Cardiac fibroblast (primary cell): ENCODE measurements around the gene ERCC1.
A peak's percentile ranks its signal among the peaks of the same experiment; 100 is the strongest.

Experiments
- DNase-seq, 2 donors: peaks; one replicate each; pipeline versions ENCODE4 v3.0.0 to v3.0.0-alpha.2; 2010; ENCODE audit warnings: low read depth in 2 of 2
- H3K4me3 ChIP-seq, 2 donors: replicated peaks in 1 of 2; 1 replicate in 1 of 2; 2 replicates in 1 of 2; pipeline ENCODE4 v1.5.1; 2011; ENCODE audit warnings: low read depth in 2 of 2, low read length in 2 of 2, mild to moderate bottlenecking in 2 of 2, moderate library complexity in 1 of 2
- TF ChIP-seq, protein P1 (sequence below): IDR thresholded peaks from one replicate; pipeline ENCODE4 v1.5.1; 2011; ENCODE audit warnings: low read depth, mild to moderate bottlenecking, low read length, inconsistent platforms

ERCC1 gene

DNA sequence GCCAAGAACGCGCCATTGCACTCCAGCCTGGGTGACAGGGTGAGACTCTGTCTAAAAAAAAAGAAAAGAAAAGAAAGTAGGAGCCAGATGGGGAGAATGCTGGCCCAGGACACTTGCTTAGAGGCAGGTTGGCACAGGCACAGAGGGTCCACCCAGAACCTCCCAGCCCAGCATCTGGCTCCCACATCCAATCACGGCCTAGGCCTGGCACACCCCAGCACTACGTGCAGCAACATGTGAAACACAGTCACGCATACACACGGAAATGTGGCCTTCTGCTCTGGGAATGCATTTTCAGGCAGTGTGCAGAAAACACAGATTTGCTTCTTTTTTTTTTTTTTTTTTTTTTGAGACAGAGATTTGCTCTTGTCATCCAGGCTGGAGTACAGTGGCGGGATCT is 23.2 kb upstream of the ERCC1 start:
- TF ChIP-seq, protein P1, sequence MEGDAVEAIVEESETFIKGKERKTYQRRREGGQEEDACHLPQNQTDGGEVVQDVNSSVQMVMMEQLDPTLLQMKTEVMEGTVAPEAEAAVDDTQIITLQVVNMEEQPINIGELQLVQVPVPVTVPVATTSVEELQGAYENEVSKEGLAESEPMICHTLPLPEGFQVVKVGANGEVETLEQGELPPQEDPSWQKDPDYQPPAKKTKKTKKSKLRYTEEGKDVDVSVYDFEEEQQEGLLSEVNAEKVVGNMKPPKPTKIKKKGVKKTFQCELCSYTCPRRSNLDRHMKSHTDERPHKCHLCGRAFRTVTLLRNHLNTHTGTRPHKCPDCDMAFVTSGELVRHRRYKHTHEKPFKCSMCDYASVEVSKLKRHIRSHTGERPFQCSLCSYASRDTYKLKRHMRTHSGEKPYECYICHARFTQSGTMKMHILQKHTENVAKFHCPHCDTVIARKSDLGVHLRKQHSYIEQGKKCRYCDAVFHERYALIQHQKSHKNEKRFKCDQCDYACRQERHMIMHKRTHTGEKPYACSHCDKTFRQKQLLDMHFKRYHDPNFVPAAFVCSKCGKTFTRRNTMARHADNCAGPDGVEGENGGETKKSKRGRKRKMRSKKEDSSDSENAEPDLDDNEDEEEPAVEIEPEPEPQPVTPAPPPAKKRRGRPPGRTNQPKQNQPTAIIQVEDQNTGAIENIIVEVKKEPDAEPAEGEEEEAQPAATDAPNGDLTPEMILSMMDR: no peak
- H3K4me3 ChIP-seq: no peak overlapping the region
- no peak for DNase-seq

DNA sequence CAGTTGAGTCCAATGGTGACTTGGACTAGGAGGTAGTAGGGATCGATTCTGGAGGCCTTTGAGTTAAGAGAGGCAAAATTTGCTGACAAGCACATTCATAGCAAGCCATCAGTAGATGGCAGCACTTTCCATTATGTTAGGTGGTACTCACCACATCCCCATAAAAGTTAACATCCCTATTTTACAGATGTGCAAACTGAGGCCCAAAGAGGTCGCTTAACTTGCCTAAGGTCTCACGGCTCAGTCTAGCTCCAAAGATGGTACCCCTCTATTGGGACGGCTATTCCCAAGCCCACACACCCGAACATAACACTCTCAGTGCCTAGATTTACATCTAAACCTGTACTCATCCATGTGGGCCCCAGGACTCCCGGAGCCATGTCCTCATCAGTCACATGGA is 22.6 kb upstream of the ERCC1 start:
- TF ChIP-seq, protein P1: peak; percentile 40
- peak; percentile 67 to 73 for DNase-seq
- no peak overlapping the region for H3K4me3 ChIP-seq

DNA sequence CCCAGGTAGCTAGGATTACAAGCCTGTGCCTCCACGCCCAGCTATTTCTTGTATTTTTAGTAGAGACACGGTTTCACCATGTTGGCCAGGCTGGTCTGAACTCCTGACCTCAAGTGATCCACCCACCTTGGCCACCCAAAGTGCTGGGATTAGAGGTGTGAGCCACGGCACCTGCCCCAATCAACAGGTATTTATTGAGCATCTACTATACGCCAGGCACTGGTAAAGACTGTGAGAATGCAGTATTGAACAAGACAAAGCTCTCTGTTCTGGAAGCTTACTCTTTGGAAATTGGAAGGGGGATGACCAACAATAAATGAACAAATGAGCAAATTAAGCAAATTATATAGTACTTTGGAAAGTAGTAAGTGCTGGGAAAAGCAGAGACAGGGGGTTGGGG is 21.4 kb upstream of the ERCC1 start:
- DNase-seq: no peak
- no peak overlapping the region for H3K4me3 ChIP-seq
- TF ChIP-seq, protein P1: no peak

DNA sequence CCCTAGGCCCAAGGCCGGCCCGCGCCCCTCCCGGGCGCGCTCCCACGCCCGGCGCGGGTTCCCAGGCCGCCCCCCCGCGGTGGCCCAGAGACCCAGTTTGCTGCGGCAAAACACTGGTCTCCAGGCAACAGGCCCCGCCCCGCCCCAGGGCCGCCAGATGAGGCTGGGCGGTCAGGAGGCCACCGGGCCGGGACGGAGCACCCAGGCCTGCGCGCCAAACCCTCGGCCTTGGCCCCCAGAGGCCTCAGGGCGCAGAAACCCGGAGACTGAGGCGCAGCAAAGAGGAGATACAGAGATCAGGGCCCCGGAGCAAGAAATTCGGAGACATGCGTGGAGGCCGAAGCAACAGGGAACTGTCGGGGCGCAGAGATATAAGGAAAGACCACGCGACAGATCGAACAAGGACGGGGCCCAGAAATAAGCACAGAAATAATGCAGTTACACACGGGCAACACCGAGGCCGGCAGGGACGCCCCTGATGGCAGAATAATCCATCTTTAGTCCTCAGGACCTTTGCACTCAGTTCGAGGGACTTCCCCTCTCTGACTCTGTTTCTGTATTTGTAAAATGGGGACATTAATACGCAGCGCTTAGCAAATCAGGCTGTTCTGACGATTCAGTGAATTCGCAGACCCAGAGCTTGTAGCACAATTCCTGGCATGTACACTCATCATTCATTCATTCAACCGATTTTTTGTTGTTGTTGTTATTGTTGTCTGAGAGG is 20.8 kb upstream of the ERCC1 start:
- DNase-seq: peak; percentile 88 to 94
- TF ChIP-seq, protein P1: no peak
- H3K4me3 ChIP-seq: peak overlapping the region in 1 of 2 donors; percentile 28

DNA sequence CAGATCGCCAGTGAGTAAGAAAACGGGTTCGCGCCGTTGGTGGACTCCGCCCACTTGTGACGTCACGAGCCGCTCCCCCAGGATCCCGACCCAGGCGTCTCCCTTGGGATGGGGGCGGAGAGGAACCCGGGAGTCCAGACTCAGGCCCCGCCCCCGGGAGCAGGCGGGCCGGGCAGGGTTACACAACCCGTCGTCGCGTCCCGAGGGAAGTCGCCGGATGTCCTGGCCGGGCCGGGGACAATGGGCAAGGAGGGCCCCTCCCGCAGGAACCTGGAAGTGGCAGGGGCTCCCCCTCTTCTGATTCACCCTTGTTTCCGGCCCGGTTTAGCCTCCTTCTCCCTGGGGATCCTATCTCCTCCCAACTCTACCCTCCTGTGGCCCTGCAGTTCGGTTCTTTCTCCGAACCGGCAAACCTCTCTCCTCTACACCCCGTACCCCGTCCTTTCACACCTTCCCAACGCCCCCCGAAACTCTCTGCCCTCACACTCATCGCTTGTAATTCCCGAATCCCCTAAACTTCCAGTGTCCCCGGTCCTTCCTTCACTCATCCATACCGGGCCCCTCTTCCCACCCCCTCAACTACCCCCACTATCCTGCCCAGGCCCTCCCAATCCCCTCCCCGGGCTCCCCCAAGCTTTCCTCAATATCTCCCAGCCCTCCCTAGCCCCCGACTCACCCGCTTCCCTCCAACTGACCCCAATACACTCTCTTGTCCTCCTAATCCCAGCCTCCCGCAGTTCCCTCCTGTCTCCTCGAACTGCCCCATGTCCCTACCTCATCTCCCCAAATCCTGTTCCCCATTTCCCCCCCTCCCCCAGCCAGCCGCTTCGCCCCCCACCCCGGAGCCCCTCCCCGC is 20.0 kb upstream of the ERCC1 start:
- TF ChIP-seq, protein P1: no peak
- peak overlapping the region; percentile 45 to 46 for H3K4me3 ChIP-seq
- peak; percentile 95 to 96 for DNase-seq

DNA sequence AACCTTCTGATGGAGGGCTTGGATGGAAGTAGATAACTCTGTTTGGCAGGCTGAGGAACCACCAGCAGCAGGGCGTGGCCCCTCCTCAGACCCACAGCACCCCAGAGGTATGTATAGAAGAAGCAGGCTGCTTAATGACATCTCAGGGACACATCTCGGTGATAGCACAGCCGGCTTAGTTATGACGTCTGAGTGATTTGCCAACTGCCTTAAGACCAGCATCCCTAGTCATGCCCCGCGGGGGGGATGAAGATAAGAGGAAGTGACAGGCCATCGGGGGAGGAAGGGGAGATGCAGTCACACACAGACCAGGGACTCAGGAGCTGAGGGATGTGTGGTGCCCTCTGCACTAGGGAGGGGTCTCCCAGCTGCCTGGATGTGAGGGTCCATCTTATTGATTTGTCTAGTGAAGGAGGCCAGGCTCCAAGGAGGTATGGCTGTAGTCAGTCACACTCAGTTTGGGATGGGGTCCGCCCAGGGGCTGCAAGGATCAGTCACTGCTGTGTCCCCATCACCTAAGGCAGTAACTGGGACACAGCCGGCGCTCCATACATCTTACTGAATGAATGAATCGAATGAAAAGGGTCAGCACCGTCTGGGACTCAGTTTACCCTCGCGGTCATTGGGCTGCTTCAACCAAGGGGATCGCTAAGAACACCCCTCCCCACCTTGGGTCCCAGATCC is 19.2 kb upstream of the ERCC1 start:
- H3K4me3 ChIP-seq: peak overlapping the region; percentile 45 to 46
- peak; percentile 48 to 64 for DNase-seq
- TF ChIP-seq, protein P1: no peak
